Measurements from ENCODE around the gene TMEFF1.
A peak's percentile ranks its signal among the peaks of the same experiment; 100 is the strongest.
"Not testable (repeated sequence)": the region's sequence is repeated elsewhere in the genome, so short reads cannot be mapped to it uniquely, and the experiment has no call there.

TMEFF1 gene

DNA sequence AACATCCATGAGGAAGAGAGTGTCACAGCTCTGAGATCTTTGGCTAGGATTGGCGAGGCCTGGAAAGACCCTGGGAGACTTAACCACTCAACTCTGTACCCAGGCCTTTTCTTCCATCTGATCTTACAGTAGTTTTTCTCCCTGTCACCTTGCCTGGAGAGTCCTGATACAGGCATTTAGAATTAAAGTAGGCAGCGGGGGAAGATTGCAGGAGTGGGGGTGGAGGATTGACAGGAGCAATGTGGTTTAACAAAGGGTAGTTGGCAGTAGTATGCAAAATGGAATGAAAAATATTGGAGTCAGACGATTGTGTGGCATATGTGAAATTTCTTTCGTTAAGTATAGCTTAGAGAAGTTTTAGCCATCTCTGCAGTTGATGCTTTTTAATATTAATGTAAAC, 16.9 kb downstream of the TMEFF1 start:
- DNase-seq (ENCODE audit: low read depth): no peak
- H3K4me3 ChIP-seq (ENCODE audit: low read depth, low read length): no peak overlapping the region
- TF ChIP-seq, protein P1, sequence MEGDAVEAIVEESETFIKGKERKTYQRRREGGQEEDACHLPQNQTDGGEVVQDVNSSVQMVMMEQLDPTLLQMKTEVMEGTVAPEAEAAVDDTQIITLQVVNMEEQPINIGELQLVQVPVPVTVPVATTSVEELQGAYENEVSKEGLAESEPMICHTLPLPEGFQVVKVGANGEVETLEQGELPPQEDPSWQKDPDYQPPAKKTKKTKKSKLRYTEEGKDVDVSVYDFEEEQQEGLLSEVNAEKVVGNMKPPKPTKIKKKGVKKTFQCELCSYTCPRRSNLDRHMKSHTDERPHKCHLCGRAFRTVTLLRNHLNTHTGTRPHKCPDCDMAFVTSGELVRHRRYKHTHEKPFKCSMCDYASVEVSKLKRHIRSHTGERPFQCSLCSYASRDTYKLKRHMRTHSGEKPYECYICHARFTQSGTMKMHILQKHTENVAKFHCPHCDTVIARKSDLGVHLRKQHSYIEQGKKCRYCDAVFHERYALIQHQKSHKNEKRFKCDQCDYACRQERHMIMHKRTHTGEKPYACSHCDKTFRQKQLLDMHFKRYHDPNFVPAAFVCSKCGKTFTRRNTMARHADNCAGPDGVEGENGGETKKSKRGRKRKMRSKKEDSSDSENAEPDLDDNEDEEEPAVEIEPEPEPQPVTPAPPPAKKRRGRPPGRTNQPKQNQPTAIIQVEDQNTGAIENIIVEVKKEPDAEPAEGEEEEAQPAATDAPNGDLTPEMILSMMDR (IDR thresholded peaks at IDR 0.05; ENCODE audit: control insufficient read depth, extremely low read depth, insufficient read depth): no peak

DNA sequence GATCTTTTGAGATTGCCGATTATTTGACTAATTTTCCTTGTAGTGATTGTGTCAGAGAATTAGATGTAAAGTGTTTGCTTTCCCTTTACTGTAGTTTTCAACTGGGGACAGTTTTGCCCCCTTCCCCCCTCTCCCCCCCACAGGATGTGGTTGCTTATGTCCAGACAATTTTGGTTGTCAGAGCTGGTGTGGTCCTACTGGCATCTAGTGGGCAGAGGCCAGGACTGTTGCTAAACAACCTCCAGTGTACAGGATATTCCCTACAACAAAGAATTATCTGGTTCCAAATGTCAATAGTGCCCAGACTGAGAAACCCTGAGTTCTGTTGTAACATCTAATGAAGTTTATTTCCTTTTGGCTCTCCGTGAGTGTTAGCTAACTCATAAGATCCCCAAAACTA, 20.0 kb downstream of the TMEFF1 start:
- no peak for DNase-seq (ENCODE audit: low read depth)
- TF ChIP-seq, protein P1 (IDR thresholded peaks at IDR 0.05; ENCODE audit: control insufficient read depth, extremely low read depth, insufficient read depth): peak; percentile 20; the same call in 1 of the 2 replicates
- H3K4me3 ChIP-seq (ENCODE audit: low read depth, low read length): no peak overlapping the region

DNA sequence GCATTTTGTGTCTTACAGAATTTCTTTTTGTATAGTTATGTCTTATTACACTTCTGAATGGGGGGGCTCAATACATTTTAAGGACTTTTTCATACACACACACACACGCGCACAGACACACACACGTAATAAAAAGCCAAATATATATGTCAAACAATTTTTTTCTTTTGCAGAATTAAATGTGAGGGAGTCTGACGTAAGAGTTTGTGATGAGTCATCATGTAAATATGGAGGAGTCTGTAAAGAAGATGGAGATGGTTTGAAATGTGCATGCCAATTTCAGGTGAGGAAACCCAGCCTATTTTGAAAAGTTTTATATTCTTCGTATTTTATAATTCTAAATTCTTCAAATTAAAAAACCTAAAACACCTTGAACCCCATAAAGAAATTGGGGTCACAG, 25.6 kb downstream of the TMEFF1 start:
- DNase-seq (ENCODE audit: low read depth): no peak
- TF ChIP-seq, protein P1 (IDR thresholded peaks at IDR 0.05; ENCODE audit: control insufficient read depth, extremely low read depth, insufficient read depth): no peak
- no peak overlapping the region for H3K4me3 ChIP-seq (ENCODE audit: low read depth, low read length)

DNA sequence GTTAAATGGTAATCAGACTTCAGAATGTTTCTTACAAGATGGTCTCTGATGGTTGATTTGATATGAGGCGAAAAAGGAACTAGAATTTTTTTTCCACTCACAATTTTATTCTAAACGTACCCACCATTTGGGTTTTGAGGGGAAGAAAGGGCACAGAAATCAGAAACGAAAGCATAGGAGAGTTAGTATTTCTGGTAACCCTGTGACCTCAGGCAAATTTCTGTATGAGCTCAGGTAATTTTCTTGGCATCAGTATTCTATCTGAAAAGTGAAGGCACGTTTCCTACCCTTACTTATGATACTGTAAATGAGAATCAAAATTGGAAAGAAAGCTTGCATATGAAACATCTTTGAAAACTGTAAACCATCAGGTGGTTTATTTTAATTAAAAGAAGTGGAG, 26.5 kb downstream of the TMEFF1 start:
- no peak for DNase-seq (ENCODE audit: low read depth)
- no peak overlapping the region for H3K4me3 ChIP-seq (ENCODE audit: low read depth, low read length)
- TF ChIP-seq, protein P1 (IDR thresholded peaks at IDR 0.05; ENCODE audit: control insufficient read depth, extremely low read depth, insufficient read depth): no peak

DNA sequence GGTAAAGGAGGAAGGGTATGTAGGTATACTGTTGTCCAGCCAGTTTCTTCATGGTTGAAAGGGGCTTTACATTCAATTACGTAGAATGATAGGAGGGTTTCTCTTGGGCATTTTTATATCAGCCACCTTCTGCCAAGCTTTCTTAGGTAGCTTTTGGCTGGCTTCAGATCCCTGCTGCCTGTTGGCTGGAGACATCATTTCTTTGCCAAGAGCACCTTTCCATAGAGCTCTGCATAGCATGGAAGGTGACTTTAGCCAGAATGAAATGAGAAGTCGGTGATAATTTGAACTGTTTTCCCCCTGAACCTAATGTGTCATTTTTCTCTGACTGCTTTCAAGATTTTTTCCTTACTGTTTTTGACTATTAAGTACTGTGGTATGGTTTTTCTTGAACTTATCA, 26.9 kb downstream of the TMEFF1 start:
- TF ChIP-seq, protein P1 (IDR thresholded peaks at IDR 0.05; ENCODE audit: control insufficient read depth, extremely low read depth, insufficient read depth): no peak
- no peak overlapping the region for H3K4me3 ChIP-seq (ENCODE audit: low read depth, low read length)
- no peak for DNase-seq (ENCODE audit: low read depth)

DNA sequence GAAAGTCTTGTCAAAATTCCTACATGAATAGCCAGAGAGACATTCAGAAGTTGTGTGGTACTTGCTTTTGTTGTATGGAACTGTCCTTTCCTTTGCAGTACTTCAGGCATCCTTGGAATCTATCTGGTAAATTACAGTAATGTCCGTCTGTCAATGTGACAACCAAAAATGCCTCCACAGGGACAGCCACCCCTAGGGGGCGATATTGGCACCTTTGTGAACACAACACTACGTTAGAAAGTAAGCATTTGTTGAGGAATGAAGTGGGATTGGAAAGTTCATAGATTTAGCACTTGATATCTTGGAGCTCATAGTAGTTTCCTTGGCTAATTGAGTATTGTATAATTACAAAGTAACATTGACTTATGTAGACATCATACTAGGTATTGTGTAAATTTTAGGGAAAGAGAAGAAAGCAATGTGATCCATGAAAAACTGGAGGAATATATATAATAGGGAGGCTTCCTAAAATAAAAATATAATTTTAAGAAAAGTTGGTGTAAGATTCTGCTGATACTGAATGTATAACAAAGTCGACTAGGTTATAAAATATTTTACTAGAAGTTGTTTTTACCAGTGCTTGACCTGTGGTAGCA, 32.7 kb downstream of the TMEFF1 start:
- peak; percentile 8 for DNase-seq (ENCODE audit: low read depth)
- no peak overlapping the region for H3K4me3 ChIP-seq (ENCODE audit: low read depth, low read length)
- TF ChIP-seq, protein P1 (IDR thresholded peaks at IDR 0.05; ENCODE audit: control insufficient read depth, extremely low read depth, insufficient read depth): peak; percentile 86

DNA sequence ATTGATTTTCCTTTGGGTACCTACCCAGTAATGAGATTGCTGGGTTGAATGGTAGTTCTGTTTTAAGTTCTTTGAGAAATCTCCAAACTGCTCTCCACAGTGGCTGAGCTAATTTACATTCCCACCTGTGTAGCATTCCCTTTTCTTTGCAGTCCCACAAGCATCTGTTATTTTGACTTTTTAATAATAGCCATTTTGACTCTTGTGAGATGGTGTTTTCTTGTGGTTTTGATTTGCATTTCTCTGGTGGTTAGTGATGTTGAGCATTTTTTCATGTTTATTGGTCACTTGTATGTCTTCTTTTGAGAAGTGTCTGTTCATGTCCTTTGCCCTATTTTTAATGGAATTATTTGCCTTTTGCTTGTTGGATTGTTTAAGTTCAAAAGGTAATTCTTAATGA, 34.4 kb downstream of the TMEFF1 start:
- not testable (repeated sequence) for H3K4me3 ChIP-seq (ENCODE audit: low read depth, low read length); DNase-seq (ENCODE audit: low read depth)
